Measurements from ENCODE around the gene FBXO45.
"Not testable (repeated sequence)": the region's sequence is repeated elsewhere in the genome, so short reads cannot be mapped to it uniquely, and the experiment has no call there.

Gene FBXO45

DNA sequence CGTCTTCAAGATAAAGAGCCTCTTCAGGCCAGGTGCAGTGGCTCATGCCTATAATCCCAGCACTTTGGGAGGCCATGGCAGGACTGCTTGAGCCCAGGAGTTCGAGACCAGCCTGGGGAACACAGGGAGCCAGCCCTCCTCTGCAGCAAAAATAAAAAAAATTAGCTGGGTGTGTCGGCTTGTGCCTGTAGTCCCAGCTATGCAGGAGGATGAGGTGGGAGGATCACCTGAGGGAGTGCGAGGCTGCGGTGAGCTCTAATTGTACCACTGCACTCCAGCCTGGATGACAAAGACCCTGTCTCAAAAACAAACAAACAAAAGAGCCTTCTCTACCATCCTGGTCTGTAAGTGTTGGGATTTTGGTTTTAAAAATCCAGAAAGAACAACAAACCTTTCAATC is 11.2 kb upstream of the FBXO45 start:
- TF ChIP-seq, protein P1, sequence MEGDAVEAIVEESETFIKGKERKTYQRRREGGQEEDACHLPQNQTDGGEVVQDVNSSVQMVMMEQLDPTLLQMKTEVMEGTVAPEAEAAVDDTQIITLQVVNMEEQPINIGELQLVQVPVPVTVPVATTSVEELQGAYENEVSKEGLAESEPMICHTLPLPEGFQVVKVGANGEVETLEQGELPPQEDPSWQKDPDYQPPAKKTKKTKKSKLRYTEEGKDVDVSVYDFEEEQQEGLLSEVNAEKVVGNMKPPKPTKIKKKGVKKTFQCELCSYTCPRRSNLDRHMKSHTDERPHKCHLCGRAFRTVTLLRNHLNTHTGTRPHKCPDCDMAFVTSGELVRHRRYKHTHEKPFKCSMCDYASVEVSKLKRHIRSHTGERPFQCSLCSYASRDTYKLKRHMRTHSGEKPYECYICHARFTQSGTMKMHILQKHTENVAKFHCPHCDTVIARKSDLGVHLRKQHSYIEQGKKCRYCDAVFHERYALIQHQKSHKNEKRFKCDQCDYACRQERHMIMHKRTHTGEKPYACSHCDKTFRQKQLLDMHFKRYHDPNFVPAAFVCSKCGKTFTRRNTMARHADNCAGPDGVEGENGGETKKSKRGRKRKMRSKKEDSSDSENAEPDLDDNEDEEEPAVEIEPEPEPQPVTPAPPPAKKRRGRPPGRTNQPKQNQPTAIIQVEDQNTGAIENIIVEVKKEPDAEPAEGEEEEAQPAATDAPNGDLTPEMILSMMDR (IDR thresholded peaks at IDR 0.05; ENCODE audit: insufficient read depth, missing control alignments), result no peak
- DNase-seq (ENCODE audit: insufficient read length, low spot score), result no peak
- no peak for FAIRE-seq

DNA sequence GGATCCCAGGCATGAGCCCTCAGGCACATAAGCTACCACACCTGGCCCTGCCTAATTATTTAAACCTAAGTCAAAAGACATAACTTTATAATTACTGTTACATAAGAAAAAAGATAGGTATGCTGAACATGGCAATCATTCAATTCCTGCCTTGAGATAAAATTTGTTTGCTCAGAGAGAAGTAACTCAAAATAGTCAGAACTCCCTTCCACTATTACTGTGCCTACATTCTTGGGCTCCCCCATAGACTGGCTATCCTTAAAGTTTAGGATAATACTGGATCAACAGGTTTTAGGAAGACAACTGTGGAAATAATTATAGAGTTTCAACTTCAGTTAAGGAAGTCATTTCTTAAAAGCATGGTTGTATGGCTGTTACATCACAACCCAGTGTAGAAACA is 10.0 kb upstream of the FBXO45 start:
- DNase-seq (ENCODE audit: insufficient read length, low spot score), result no peak
- no peak for FAIRE-seq
- TF ChIP-seq, protein P1 (IDR thresholded peaks at IDR 0.05; ENCODE audit: insufficient read depth, missing control alignments), result no peak

DNA sequence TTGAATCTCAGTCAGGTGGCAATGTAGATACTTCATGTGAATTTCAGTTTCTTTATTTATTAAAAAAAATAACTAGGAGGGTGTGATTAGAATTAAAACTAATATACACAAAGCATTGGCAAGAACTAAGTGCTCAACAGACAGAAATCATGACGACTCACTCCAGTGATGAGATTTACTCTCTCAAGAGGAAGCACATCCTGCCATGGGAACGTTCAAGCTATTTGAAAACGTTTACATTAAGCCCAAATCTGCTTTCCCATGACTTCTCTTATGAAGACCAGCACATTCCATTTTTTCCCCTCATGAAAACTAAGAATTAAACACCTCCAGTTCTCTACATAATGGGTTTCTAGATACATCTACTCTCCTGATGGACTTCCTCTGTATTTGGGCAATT is 8.6 kb upstream of the FBXO45 start:
- DNase-seq (ENCODE audit: insufficient read length, low spot score) (no peak), FAIRE-seq (no peak)
- TF ChIP-seq, protein P1 (IDR thresholded peaks at IDR 0.05; ENCODE audit: insufficient read depth, missing control alignments), result no peak

DNA sequence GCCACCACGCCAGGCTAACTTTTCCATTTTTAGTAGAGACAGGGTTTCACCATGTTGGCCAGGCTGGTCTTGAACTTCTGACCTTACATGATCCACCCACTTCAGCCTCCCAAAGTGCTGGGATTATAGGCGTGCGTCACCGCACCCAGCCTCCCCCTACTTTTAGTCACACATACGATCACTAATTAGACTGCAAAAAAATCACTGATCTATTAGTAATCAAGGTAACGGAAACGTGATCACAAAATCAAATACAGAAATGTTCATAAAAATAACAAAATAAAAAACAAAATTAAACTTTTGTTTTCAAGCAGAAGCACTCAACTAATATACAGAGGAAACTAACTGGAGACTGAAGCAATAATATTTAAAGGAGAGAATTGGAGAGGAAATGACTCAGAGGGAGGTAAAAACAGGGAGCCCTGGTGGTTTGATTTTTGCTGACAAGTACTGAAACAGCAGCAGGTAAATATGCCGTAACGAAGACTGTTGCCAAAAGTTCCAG is 4.7 kb upstream of the FBXO45 start:
- DNase-seq (ENCODE audit: insufficient read length, low spot score) (no peak), FAIRE-seq (no peak)
- TF ChIP-seq, protein P1 (IDR thresholded peaks at IDR 0.05; ENCODE audit: insufficient read depth, missing control alignments), result no peak

DNA sequence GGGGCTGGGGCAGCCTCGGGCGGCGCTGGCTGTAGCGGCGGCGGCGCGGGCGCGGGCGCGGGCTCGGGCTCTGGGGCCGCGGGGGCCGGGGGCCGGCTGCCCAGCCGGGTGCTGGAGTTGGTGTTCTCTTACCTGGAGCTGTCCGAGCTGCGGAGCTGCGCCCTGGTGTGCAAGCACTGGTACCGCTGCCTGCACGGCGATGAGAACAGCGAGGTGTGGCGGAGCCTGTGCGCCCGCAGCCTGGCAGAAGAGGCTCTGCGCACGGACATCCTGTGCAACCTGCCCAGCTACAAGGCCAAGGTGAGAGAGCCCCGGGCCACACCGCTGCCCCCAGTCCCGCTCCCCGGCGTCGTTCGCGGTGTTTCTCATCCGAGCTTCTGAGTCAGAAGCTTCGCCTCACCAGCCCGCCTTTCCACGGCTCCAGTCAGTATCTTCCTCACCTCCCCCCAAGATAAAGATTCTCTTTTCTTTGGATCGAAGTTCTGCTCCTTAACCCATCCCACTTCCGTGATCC is 600 bp downstream of the FBXO45 start:
- FAIRE-seq (no peak), DNase-seq (ENCODE audit: insufficient read length, low spot score) (no peak)

DNA sequence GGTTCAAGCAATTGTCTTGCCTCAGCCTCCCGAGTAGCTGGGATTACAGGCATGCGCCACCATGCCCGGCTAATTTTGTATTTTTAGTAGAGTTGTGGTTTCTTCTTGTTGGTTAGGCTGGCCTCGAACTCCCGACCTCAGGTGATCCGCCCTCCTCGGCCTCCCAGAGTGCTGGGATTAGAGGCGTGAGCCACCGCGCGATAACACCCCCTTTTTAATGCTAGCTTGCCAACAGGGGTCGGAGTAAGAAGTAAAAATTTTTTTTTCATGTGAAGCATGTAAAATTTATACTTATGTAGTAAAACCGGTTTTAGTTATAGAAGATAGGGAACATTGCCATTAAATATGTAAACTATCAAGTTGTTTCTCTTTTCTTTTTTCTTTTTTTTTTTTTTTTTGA is 1.9 kb downstream of the FBXO45 start:
- DNase-seq (ENCODE audit: insufficient read length, low spot score); FAIRE-seq: not testable (repeated sequence)

More for the DNA sequence above, 600 bp downstream of the FBXO45 start:
- TF ChIP-seq, protein P1 (IDR thresholded peaks at IDR 0.05; ENCODE audit: insufficient read depth, missing control alignments), result no peak

DNA sequence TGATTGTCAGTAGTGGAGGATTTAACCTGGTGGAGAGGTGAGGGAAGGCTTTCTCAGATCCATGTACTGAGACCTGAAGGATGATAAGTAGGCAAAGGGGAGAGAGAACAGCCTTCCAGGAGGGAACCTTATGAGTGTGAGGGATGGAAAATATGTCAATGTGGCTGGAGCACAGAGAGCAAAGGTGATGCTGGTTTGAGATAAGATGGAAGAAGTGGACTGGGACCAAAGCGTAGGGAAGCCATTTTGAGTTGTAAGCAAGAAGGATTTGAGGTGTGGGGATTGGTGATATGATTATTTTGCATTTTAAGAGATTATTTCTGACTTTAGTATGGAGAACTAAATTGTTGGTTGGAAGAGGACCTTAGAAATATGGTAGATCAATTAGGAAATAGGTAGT is 3.9 kb downstream of the FBXO45 start:
- TF ChIP-seq, protein P1 (IDR thresholded peaks at IDR 0.05; ENCODE audit: insufficient read depth, missing control alignments), result no peak
- DNase-seq (ENCODE audit: insufficient read length, low spot score) (no peak), FAIRE-seq (no peak)

Data from D721Med (cell line).